Endodermal cell (in vitro differentiated cells): ENCODE results near the gene CLDN3. TPM values are rescaled to one million over a fixed set of nuclear protein-coding genes. Genes with fewer than 3 reads are reported as not detected.

Source experiments
- DNase-seq: peaks from one replicate; pipeline ENCODE4 v3.0.0-alpha.2; 2017
- H3K27ac ChIP-seq: 2 replicates; pipeline ENCODE4 v1.5.1; 2013; ENCODE audit warnings: mild to moderate bottlenecking, low read depth, low read length, moderate library complexity
- H3K27me3 ChIP-seq: 2 replicates; pipeline ENCODE4 v1.6.1; 2013; ENCODE audit warnings: mild to moderate bottlenecking, low read length, moderate library complexity; ENCODE audit not compliant: insufficient read depth, control insufficient read depth, poor library complexity, severe bottlenecking
- H3K36me3 ChIP-seq: 2 replicates; pipeline ENCODE4 v1.7.0; 2013; ENCODE audit warnings: mild to moderate bottlenecking, low read length, moderate library complexity; ENCODE audit not compliant: control insufficient read depth, insufficient read depth
- H3K4me1 ChIP-seq: one replicate; pipeline ENCODE4 v1.7.0; 2013; ENCODE audit warnings: low read length; ENCODE audit not compliant: control insufficient read depth, insufficient read depth
- H3K4me3 ChIP-seq: 2 replicates; pipeline ENCODE4 v1.5.1; 2013; ENCODE audit warnings: mild to moderate bottlenecking, low read length, moderate library complexity
- H3K9ac ChIP-seq: 2 replicates; pipeline ENCODE4 v1.6.1; 2013; ENCODE audit warnings: mild to moderate bottlenecking, low read length, moderate library complexity; ENCODE audit not compliant: poor library complexity, severe bottlenecking; ENCODE audit errors: extremely low read depth
- H3K9me3 ChIP-seq: 2 replicates; pipeline ENCODE4 v1.6.1; 2013; ENCODE audit warnings: mild to moderate bottlenecking, low read length, moderate library complexity; ENCODE audit not compliant: control insufficient read depth
- H3K27ac Mint-ChIP-seq: 2 replicates; pipeline ENCODE4 v1.8.0; 2020; ENCODE audit warnings: mixed read lengths
- H3K27me3 Mint-ChIP-seq: 2 replicates; pipeline ENCODE4 v1.8.0; 2021; ENCODE audit warnings: mild to moderate bottlenecking, mixed read lengths; ENCODE audit not compliant: insufficient read depth
- H3K36me3 Mint-ChIP-seq: 2 replicates; pipeline ENCODE4 v1.8.0; 2020; ENCODE audit warnings: low read depth, mixed read lengths
- H3K4me1 Mint-ChIP-seq: 2 replicates; pipeline ENCODE4 v1.8.0; 2020; ENCODE audit warnings: mixed read lengths
- H3K4me3 Mint-ChIP-seq: 2 replicates; pipeline ENCODE4 v1.8.0; 2020; ENCODE audit warnings: mild to moderate bottlenecking, moderate library complexity, mixed read lengths
- H3K9me3 Mint-ChIP-seq: 2 replicates; pipeline ENCODE4 v1.8.0; 2020; ENCODE audit warnings: mild to moderate bottlenecking, mixed read lengths
- CTCF ChIP-seq: fragments of 200-600 bp; sonication (generic); conservative IDR thresholded peaks from 2 replicates; pipeline ENCODE4 v1.5.0; 2021; ENCODE audit warnings: antibody characterized with exemption, mild to moderate bottlenecking
- WGBS, 2 experiments: methylation state at CpG; one replicate each; pipeline versions ENCODE4 v1.1.5 to v1.1.7; 2013; ENCODE audit warnings: missing lambda C conversion rate in 2 of 2, mixed read lengths in 1 of 2; ENCODE audit not compliant: insufficient coverage in 1 of 2, insufficient read length in 1 of 2; 5-methylcytosine and 5-hydroxymethylcytosine counted together
- total RNA-seq, 2 donors: library from RNA; stranded (reverse); fragmentation: NEBNext Ultra II Directional in 1 of 2; extraction: Animal tissue kit (Norgen Biotek cat#: 25700) in 1 of 2; gene quantifications; 2 replicates in 1 of 2; 3 replicates in 1 of 2; pipeline ENCODE4 v1.2.1, GENCODE V29; 2021

Gene CLDN3
- total RNA-seq, 2 donors from 2014 or later, result 20.7 to 47.0 TPM

GRCh38 chr7:73778801-73779389 lies 8.8 kb upstream of the CLDN3 start:
- H3K27me3 Mint-ChIP-seq, result peaks cover 8% of the 10 kb centered on the region
- no peaks in the 10 kb centered on the region for H3K36me3 ChIP-seq
- H3K27ac Mint-ChIP-seq, result no peak overlapping the region
- H3K4me1 Mint-ChIP-seq, result no peaks in the 10 kb centered on the region
- H3K27me3 ChIP-seq, result no peaks in the 10 kb centered on the region
- peaks cover 18% of the 10 kb centered on the region for H3K9me3 Mint-ChIP-seq
- H3K9ac ChIP-seq, result no peak overlapping the region
- H3K9me3 ChIP-seq, result no peaks in the 10 kb centered on the region
- H3K4me3 Mint-ChIP-seq, result no peak overlapping the region
- H3K4me3 ChIP-seq, result no peak overlapping the region
- no peak for TF ChIP-seq CTCF
- 88 to 95% methylated on average over 3 to 11 of the region's 11 CpGs for WGBS, 2 experiments
- no peak overlapping the region for H3K27ac ChIP-seq
- no peak for DNase-seq
- H3K4me1 ChIP-seq, result no peaks in the 10 kb centered on the region
- peaks cover 5% of the 10 kb centered on the region for H3K36me3 Mint-ChIP-seq

- TF ChIP-seq CTCF, result no peak
- peaks cover 27% of the 10 kb centered on the region for H3K27me3 Mint-ChIP-seq
- H3K4me3 ChIP-seq, result no peak overlapping the region
- peaks cover 2% of the 10 kb centered on the region for H3K4me1 Mint-ChIP-seq
- no peak for DNase-seq
- no peak overlapping the region for H3K4me3 Mint-ChIP-seq
- H3K36me3 Mint-ChIP-seq, result no peaks in the 10 kb centered on the region
- no peaks in the 10 kb centered on the region for H3K9me3 Mint-ChIP-seq
- peaks cover 12% of the 10 kb centered on the region for H3K27me3 ChIP-seq
- 57 to 85% methylated on average over 1 of the region's 1 CpG for WGBS, 2 experiments
- no peaks in the 10 kb centered on the region for H3K9me3 ChIP-seq
- H3K9ac ChIP-seq, result no peak overlapping the region
- no peak overlapping the region for H3K27ac Mint-ChIP-seq
- H3K27ac ChIP-seq, result no peak overlapping the region
- H3K36me3 ChIP-seq, result no peaks in the 10 kb centered on the region
- H3K4me1 ChIP-seq, result no peaks in the 10 kb centered on the region
These were observed 4.9 kb upstream of the CLDN3 start for GRCh38 chr7:73774923-73775322.

GRCh38 chr7:73773700-73774517 lies 3.8 kb upstream of the CLDN3 start:
- Mint-ChIP-seq H3K27ac (no peak overlapping the region), H3K9me3 (no peaks in the 10 kb centered on the region), H3K4me3 (no peak overlapping the region), H3K4me1 (peaks cover 2% of the 10 kb centered on the region), H3K27me3 (peaks cover 32% of the 10 kb centered on the region), H3K36me3 (no peaks in the 10 kb centered on the region)
- H3K9ac ChIP-seq, result no peak overlapping the region
- H3K36me3 ChIP-seq, result no peaks in the 10 kb centered on the region
- no peaks in the 10 kb centered on the region for H3K4me1 ChIP-seq
- WGBS, 2 experiments, result 82 to 84% methylated on average over 3 to 6 of the region's 6 CpGs
- DNase-seq, result no peak
- H3K9me3 ChIP-seq, result no peaks in the 10 kb centered on the region
- no peak for TF ChIP-seq CTCF
- H3K27me3 ChIP-seq, result peaks cover 22% of the 10 kb centered on the region
- no peak overlapping the region for H3K4me3 ChIP-seq
- no peak overlapping the region for H3K27ac ChIP-seq
